Gastroesophageal sphincter (tissue), 3 donors: ENCODE measurements around the gene JMJD8.

Source experiments
- CTCF ChIP-seq, 4 experiments: fragments of 200-600 bp in 2 of 4; fragments of 450-650 bp in 2 of 4; sonication (generic) in 1 of 4; IDR thresholded peaks; one replicate each; pipeline ENCODE4 v1.5.1; 2017 to 2019; ENCODE audit warnings: antibody characterized with exemption in 4 of 4, mild to moderate bottlenecking in 2 of 4, moderate library complexity in 2 of 4
- EP300 ChIP-seq: sonication (generic); formaldehyde crosslinking; IDR thresholded peaks from one replicate; pipeline ENCODE4 v1.6.1; 2017; ENCODE audit warnings: antibody characterized with exemption, mild to moderate bottlenecking
- POLR2A ChIP-seq, 2 donors: fragments of 450-650 bp; IDR thresholded peaks; one replicate each; pipeline ENCODE4 v1.6.1; 2017; ENCODE audit warnings: antibody characterized with exemption in 2 of 2, mild to moderate bottlenecking in 2 of 2, moderate library complexity in 1 of 2
- POLR2AphosphoS5 ChIP-seq: sonication (generic); formaldehyde crosslinking; IDR thresholded peaks from one replicate; pipeline ENCODE4 v1.6.1; 2017; ENCODE audit warnings: antibody characterized with exemption

GRCh38 chr16:716200-716568 is 32.0 kb upstream of the JMJD8 start:
- no peak for TF ChIP-seq CTCF (IDR thresholded peaks at IDR 0.05)
- TF ChIP-seq POLR2A (IDR thresholded peaks at IDR 0.05) = no peak
- no peak for TF ChIP-seq EP300
- TF ChIP-seq POLR2AphosphoS5 = no peak
